ENCODE measurements around the gene TCTN1.
"Not testable (repeated sequence)": the region's sequence is repeated elsewhere in the genome, so short reads cannot be mapped to it uniquely, and the experiment has no call there.

TCTN1 gene

GRCh38 chr12:110640275-110641025 is 26.5 kb downstream of the TCTN1 start:
- no peak for DNase-seq

GRCh38 chr12:110641521-110641920 is 27.6 kb downstream of the TCTN1 start:
- DNase-seq, result no peak

- DNase-seq, result peak; percentile 11 to 76
Observed at GRCh38 chr12:110647631-110648040, 33.7 kb downstream of the TCTN1 start.

GRCh38 chr12:110649341-110649847 is 35.5 kb downstream of the TCTN1 start:
- no peak for DNase-seq

- not testable (repeated sequence) for DNase-seq
Observed at GRCh38 chr12:110654238-110654637, 40.3 kb downstream of the TCTN1 start.

GRCh38 chr12:110656071-110656655 is 42.2 kb downstream of the TCTN1 start:
- no peak for DNase-seq

GRCh38 chr12:110657747-110658146 is 43.8 kb downstream of the TCTN1 start:
- DNase-seq, result no peak

GRCh38 chr12:110658242-110658641 is 44.3 kb downstream of the TCTN1 start:
- no peak for DNase-seq

- DNase-seq, result no peak
Observed at GRCh38 chr12:110658878-110659277, 44.9 kb downstream of the TCTN1 start.

GRCh38 chr12:110661337-110661972 is 47.5 kb downstream of the TCTN1 start:
- peak; percentile 64 to 76 for DNase-seq

GRCh38 chr12:110666892-110667291 is 53.0 kb downstream of the TCTN1 start:
- no peak for DNase-seq

- no peak for DNase-seq
Observed at GRCh38 chr12:110667671-110668070, 53.7 kb downstream of the TCTN1 start.

GRCh38 chr12:110668480-110669192 is 54.7 kb downstream of the TCTN1 start:
- DNase-seq, result no peak

GRCh38 chr12:110669193-110669502 is 55.2 kb downstream of the TCTN1 start:
- peak in 1 of 2 donors; percentile 40 for DNase-seq

GRCh38 chr12:110670161-110670701 is 56.3 kb downstream of the TCTN1 start:
- peak in 1 of 2 donors; percentile 38 for DNase-seq

- no peak for DNase-seq
Observed at GRCh38 chr12:110676171-110676570, 62.2 kb downstream of the TCTN1 start.

GRCh38 chr12:110677206-110677911 is 63.4 kb downstream of the TCTN1 start:
- DNase-seq, result no peak

- no peak for DNase-seq
Observed at GRCh38 chr12:110677982-110678381, 64.1 kb downstream of the TCTN1 start.

- DNase-seq, result no peak
Observed at GRCh38 chr12:110679201-110679600, 65.3 kb downstream of the TCTN1 start.

- DNase-seq, result no peak
Observed at GRCh38 chr12:110680032-110680431, 66.1 kb downstream of the TCTN1 start.

GRCh38 chr12:110683888-110684287 is 70.0 kb downstream of the TCTN1 start:
- DNase-seq, result no peak

GRCh38 chr12:110684312-110684836 is 70.4 kb downstream of the TCTN1 start:
- DNase-seq, result no peak
